ENCODE results near the gene IGF1. TPM values are rescaled to one million over a fixed set of nuclear protein-coding genes. Genes with fewer than 3 reads are reported as not detected.
A peak's percentile ranks its signal among the peaks of the same experiment; 100 is the strongest.

The IGF1 gene
- total RNA-seq, 8 experiments from 2014 or later = 0.14 to 4.7 (median 0.76) TPM; not detected in 1

DNA sequence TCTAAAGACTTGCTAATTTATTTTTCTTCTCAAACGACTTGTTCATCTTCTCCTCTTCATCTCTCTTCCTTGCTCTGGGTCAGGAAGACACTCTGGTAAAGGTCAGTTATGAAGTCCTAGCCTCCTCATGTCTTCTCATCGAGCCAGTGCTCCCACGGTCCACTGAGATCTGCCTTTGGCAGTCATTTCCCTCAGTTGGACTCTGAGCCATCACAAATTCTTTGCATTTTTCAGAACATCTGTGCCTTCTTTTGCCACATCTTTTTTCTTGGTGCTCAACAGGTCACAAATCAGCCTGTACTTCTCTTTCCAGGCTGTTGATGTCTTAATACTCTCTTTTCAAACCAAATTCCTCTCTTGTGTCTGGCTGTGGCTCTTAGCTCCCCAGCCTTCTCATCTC, 49.7 kb downstream of the IGF1 start:
- no peak overlapping the region for H3K27ac ChIP-seq
- ATAC-seq (replicated peaks in 6 of 8) = no peak
- H3K4me3 ChIP-seq = no peak overlapping the region
- no peaks in the 10 kb centered on the region for H3K4me1 ChIP-seq (replicated peaks in 1 of 2)
- in situ Hi-C loops (cut with MboI; ENCODE audit: low pct_unique_long_range_greater_than_20kb in 2 of 9, low sequenced_read_pairs in 9 of 9, unreplicated experiment in 9 of 9) = no loop called here
- WGBS, 10 experiments = 3 to 100% (median 20%) methylated on average over 1 to 3 of the region's 3 CpGs; no CpG with 5 or more reads in 1 of the 10 experiments

DNA sequence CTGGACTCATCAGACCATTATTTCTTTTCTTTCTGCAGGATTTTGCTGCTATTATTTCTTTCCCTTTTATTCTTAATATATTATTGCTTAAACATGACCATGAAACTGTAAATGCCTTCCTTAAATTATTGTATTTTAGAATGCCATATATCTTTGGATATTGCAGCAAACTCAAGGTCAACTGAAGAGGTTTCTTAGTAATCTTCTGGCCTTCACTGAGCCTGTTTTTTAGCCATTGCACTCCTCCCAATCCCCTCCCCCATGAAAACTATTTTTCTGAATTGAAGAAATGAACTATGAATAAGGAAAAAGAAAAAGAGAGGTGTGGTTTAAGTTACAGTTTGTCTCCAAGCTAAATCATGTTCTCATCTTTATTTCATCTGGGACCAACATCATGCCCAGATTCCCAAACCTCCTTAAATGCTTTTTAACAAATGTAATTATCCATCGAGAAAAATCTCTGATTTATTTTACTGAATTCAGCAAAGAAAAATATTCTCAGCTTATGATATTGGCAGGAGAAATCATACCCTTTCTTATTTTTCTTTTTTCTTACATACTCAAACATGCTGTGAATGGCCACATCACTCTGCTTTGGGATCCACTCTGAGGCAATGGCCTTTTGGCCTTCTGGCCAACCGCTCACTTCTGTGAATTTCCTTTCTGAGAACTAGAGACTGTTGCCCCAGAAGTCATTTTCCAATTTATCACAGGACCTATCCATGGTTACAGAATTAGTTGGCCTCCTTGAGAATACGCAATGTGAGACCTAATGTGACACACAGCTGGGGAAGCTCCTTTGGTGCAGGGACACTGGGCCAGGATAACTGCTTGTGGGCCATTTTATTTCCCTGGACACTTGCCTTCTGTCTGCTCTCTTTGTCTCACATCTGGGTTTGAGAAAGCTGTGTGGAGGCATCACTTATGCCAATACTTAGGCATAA, 50.9 kb downstream of the IGF1 start:
- Histone ChIP-seq H3K4me1 (replicated peaks in 1 of 2) (no peaks in the 10 kb centered on the region), H3K27ac (no peak overlapping the region), H3K4me3 (no peak overlapping the region)
- 0 to 100% (median 85%) methylated on average over 1 to 3 of the region's 3 CpGs; no CpG with 5 or more reads in 1 of the 10 experiments for WGBS, 10 experiments
- in situ Hi-C loops (cut with MboI; ENCODE audit: low pct_unique_long_range_greater_than_20kb in 2 of 9, low sequenced_read_pairs in 9 of 9, unreplicated experiment in 9 of 9) = no loop called here
- no peak for ATAC-seq (replicated peaks in 6 of 8)

DNA sequence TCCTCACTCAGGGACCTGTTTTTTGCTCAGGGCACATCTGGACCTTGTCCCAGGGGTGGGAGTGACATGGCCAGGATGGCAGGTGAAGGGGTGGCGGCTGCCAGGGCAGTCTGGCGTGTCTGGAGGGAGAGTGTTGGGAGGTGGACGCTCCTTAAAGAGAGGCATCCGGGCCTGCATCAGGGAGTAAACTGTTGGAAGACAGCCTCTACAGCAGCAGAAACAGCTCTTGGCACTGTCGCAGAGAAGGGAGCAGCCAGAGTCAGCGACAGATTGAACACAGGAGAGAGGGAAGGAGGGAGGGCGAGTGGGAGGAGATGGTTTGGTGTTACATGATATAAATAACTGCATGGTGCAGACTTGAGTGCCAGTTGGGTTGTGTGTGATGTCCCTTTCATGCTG, 52.8 kb downstream of the IGF1 start:
- Histone ChIP-seq H3K4me1 (replicated peaks in 1 of 2) (no peaks in the 10 kb centered on the region), H3K4me3 (no peak overlapping the region), H3K27ac (no peak overlapping the region)
- 11 to 100% (median 43%) methylated on average over 1 to 7 of the region's 7 CpGs; no CpG with 5 or more reads in 4 of the 10 experiments for WGBS, 10 experiments
- in situ Hi-C loops (cut with MboI; ENCODE audit: low pct_unique_long_range_greater_than_20kb in 2 of 9, low sequenced_read_pairs in 9 of 9, unreplicated experiment in 9 of 9) = no loop called here
- ATAC-seq (replicated peaks in 6 of 8) = peak in 3 of 8 experiments; percentile 28 to 65 (median 49)

DNA sequence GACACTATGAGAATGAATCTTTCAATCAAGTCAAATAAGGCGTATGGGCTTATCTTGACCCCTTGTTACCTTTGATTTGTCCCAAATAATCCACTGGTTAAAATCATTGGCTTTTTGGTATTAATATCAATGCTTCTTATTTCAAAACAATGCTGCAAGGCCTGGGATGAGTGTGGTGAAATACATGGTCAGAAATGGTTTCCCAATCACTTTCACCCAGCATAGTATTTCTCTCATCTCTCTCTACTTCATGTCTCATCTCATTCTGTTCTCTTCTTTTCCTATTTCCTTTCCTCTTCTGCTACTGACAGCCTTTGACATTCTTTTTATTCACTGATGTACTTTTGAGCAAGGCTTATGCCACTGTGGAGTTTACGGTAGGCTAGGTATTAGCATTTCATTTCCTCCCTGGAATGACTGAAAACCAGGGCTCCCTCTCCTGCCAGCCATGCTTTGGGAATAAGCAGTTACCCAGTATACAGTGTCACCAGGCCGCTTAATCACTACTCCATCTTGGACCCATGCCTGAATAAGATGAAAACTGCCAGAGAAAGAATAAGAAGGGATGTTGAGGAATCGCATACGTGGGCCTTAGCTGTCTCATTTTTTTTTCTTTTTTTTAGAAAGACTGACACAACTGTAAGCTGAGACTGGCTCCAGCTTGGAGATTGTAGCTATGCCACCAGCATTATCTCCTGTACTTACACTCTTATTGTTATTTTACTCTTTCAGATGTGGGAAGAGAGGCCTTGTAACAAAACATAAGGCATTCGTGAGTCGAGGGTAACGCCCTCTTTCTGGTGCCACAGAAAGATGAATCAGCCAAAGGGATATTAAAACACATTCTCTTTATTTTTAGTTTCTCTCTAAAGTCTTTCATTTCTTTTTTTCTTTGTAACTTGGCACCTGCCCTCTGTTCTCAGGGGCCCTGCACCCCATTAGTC, 53.5 kb downstream of the IGF1 start:
- no peak overlapping the region for H3K4me3 ChIP-seq
- H3K27ac ChIP-seq = no peak overlapping the region
- H3K4me1 ChIP-seq (replicated peaks in 1 of 2) = no peaks in the 10 kb centered on the region
- 10 to 91% (median 51%) methylated on average over 3 to 8 of the region's 8 CpGs; no CpG with 5 or more reads in 1 of the 10 experiments for WGBS, 10 experiments
- in situ Hi-C loops (cut with MboI; ENCODE audit: low pct_unique_long_range_greater_than_20kb in 2 of 9, low sequenced_read_pairs in 9 of 9, unreplicated experiment in 9 of 9) = no loop called here
- ATAC-seq (replicated peaks in 6 of 8) = peak in 4 of 8 experiments; percentile 26 to 83 (median 55)

DNA sequence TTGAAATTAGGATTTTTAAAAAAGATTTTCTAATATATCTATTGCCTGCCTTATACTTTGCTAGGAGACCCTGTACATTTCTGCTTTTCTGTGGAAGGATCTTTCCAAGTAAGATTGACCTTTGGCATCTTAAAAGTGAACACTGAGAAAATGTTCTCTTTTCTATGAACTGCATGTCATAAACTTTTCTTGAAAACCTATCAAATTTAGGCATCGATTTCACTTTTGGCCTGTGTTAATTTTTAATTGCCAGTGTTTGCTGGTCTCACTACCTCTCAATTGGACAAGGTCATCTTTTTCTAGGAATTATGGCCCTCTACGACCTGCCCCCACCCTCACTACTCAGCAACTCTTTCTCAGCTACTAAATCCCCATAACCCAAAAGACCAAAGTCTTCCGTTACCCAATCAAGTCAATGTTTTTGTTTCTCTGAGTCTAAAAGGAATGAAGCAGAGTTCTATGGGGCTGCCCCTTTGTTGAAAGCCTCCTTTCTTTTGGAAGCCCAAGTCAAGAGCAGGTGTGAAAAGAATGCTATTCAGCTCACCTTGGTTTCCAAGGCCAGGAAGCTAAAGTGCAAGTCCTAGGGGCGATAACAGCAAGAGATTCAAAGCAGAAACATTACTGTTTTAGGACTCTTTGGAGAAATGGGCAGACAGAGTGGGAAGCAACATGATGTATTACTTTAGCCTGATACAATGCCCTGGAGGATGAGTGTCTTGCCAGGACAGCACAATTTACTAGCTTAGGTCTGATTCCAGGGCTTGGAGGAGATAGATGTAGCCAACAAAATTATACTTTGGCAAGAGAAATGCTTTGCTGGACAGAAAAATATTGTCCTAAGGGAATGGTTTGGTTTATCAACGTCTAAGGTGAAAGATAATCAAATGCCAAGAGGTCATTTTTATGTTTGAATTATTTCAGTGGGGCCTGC, 55.0 kb downstream of the IGF1 start:
- no peaks in the 10 kb centered on the region for H3K4me1 ChIP-seq (replicated peaks in 1 of 2)
- no peak overlapping the region for H3K4me3 ChIP-seq
- no peak overlapping the region for H3K27ac ChIP-seq
- in situ Hi-C loops (cut with MboI; ENCODE audit: low pct_unique_long_range_greater_than_20kb in 2 of 9, low sequenced_read_pairs in 9 of 9, unreplicated experiment in 9 of 9) = no loop called here
- no peak for ATAC-seq (replicated peaks in 6 of 8)
- WGBS, 10 experiments = 10 to 100% (median 72%) methylated on average over 1 to 5 of the region's 5 CpGs

DNA sequence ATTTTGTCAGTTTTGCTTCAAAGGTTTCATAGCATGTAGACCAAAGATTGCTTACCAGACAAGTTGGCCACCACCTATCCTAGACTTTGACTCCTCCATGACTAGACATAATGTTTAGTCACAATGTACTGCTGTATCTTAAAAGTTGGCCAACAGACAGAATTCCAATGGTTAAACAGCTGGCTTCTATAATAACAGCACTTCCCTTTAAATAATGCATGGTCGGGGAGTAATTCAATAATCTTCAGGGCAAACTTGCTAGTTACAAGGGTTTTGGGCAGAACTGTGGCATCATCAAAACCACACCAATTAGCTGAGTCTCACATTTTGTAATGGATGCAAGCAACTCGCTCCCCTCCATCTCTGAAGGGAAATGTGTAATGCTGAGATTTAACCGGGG, 56.9 kb downstream of the IGF1 start:
- H3K4me1 ChIP-seq (replicated peaks in 1 of 2) = no peaks in the 10 kb centered on the region
- WGBS, 10 experiments = 20 to 100% (median 71%) methylated on average over 1 to 2 of the region's 3 CpGs; no CpG with 5 or more reads in 1 of the 10 experiments
- ATAC-seq (replicated peaks in 6 of 8) = no peak
- no peak overlapping the region for H3K4me3 ChIP-seq
- in situ Hi-C loops (cut with MboI; ENCODE audit: low pct_unique_long_range_greater_than_20kb in 2 of 9, low sequenced_read_pairs in 9 of 9, unreplicated experiment in 9 of 9) = no loop called here
- H3K27ac ChIP-seq = no peak overlapping the region

DNA sequence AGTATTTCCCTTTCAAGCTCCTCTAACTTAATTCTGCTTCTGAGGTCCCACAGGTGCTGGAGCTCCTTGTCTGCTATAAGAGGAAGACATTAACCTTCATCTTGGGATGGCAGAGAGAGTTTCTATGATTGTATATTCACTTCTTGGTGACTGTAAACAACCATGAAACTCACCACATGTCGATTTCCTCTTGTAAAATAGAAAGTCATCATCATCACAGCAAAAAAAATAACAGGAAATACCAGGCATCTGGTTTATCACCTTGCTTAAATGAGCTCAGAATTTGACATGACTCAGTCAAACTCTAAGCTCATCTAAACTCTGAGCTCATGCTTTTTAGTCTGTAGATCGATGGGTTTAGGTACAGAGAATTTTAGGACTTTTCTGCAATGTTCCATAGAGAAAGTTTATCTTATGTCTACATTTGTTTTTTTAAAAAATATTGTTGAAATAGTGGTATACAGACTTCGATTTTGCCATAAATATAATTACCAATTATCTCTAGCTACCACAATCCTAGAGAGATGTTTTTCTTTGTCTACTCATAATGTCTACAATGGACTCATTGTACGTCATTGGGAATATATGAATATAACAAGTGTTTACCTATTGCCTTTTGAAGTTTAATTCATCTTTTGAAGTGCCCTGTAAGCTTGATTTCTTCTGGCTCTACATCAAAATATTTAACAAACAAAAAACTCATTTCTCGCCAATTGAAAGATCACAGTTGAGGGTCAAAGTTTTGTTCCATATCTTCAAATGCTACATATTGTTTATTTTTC, 58.4 kb downstream of the IGF1 start:
- Histone ChIP-seq H3K27ac (no peak overlapping the region), H3K4me1 (replicated peaks in 1 of 2) (no peaks in the 10 kb centered on the region), H3K4me3 (no peak overlapping the region)
- no peak for ATAC-seq (replicated peaks in 6 of 8)
- 30 to 83% (median 61%) methylated on average over 2 to 5 of the region's 5 CpGs for WGBS, 10 experiments
- in situ Hi-C loops (cut with MboI; ENCODE audit: low pct_unique_long_range_greater_than_20kb in 2 of 9, low sequenced_read_pairs in 9 of 9, unreplicated experiment in 9 of 9) = no loop called here

DNA sequence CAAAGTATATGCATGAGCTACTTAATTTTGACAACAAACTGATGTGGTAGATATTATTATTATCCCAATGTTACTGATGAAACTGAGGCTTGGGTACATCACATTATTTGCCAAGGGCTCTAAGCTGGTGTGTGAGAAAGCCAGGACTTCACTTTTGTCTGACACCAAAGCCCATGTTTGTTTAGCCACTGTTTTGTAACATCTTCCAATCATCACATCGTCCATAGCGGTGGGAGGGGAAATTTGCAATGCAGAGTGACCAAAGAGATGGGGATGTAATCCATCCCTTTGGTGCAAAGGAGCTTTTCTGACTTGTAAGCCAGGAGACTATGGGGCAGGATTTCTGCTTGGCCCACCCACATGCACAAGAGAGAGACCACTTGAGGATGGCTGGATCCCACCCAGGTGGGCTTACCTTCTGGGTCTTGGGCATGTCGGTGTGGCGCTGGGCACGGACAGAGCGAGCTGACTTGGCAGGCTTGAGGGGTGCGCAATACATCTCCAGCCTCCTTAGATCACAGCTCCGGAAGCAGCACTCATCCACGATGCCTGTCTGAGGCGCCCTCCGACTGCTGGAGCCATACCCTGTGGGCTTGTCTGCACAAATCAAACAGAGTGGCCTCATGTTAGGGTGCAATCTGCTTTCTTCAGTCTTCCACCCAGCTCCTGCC, 61.1 kb downstream of the IGF1 start:
- Histone ChIP-seq H3K4me3 (no peak overlapping the region), H3K4me1 (replicated peaks in 1 of 2) (no peaks in the 10 kb centered on the region), H3K27ac (no peak overlapping the region)
- ATAC-seq (replicated peaks in 6 of 8) = no peak
- WGBS, 10 experiments = 65 to 97% (median 83%) methylated on average over 1 to 11 of the region's 11 CpGs; no CpG with 5 or more reads in 5 of the 10 experiments
- in situ Hi-C loops (cut with MboI; ENCODE audit: low pct_unique_long_range_greater_than_20kb in 2 of 9, low sequenced_read_pairs in 9 of 9, unreplicated experiment in 9 of 9) = no loop called here

DNA sequence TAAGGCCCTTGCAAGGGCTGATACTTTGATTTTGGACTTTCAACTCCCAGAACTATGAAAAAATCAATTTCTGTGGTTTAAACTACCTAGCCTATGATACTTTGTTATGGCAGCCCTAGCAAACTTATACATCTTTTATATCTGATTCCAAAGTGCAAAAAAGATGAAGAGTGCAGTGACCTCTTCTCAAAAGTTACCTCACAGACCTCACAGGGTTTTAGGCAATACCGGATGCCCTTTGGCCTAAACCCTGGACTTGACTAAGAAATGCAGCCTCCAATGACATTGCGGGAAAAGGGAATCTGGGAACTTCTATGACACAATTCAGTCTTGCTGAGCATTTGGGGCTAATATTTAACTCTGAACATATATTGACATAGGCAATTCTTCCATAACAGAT, 63.3 kb downstream of the IGF1 start:
- H3K27ac ChIP-seq = no peak overlapping the region
- H3K4me1 ChIP-seq (replicated peaks in 1 of 2) = no peaks in the 10 kb centered on the region
- no peak for ATAC-seq (replicated peaks in 6 of 8)
- 33 to 100% (median 100%) methylated on average over 1 to 2 of the region's 2 CpGs; no CpG with 5 or more reads in 1 of the 10 experiments for WGBS, 10 experiments
- in situ Hi-C loops (cut with MboI; ENCODE audit: low pct_unique_long_range_greater_than_20kb in 2 of 9, low sequenced_read_pairs in 9 of 9, unreplicated experiment in 9 of 9) = no loop called here
- H3K4me3 ChIP-seq = no peak overlapping the region

DNA sequence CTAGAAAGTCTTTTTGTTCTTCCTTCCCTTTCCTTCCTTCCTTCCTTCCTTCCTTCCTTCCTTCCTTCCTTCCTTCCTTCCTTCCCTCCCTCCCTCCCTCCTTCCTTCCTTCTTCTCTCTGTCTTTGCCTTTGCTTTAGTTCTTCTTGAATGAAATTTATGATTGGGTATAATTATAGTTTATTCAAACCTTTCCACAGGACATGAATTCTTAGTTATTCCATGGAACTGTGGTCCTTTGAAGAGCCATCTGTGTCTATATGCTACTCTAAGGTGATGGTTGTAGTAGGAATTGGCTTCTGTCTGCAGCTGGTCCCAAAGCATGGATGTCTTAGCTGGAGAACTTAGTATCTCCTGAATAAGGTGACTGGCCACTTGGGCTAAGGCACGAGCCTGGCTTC, 64.8 kb downstream of the IGF1 start:
- in situ Hi-C loops (cut with MboI; ENCODE audit: low pct_unique_long_range_greater_than_20kb in 2 of 9, low sequenced_read_pairs in 9 of 9, unreplicated experiment in 9 of 9) = no loop called here
- 13 to 83% (median 15%) methylated on average over 1 of the region's 1 CpG; no CpG with 5 or more reads in 6 of the 10 experiments for WGBS, 10 experiments
- Histone ChIP-seq H3K4me1 (replicated peaks in 1 of 2) (no peaks in the 10 kb centered on the region), H3K27ac (no peak overlapping the region), H3K4me3 (no peak overlapping the region)
- ATAC-seq (replicated peaks in 6 of 8) = no peak

DNA sequence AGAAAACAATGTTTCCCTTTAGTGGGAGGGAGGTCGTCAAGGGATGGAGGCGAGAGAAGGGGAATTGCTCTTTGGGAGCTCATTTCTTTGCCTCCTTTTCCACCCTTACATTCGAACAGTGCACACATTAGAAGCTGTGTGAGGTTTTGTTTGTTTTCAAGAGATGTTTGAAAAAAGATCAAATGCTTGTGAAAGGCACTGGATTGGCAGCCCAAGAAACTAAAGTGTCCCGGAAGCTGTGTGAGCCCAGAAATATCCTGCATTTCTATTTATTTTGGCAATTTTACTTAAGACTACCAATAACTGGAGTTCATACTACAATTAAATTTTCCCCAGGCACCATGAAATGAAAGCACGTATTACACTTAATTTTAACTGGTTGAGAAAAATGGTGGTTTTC, 67.0 kb downstream of the IGF1 start:
- in situ Hi-C loops (cut with MboI; ENCODE audit: low pct_unique_long_range_greater_than_20kb in 2 of 9, low sequenced_read_pairs in 9 of 9, unreplicated experiment in 9 of 9) = no loop called here
- Histone ChIP-seq H3K27ac (no peak overlapping the region), H3K4me3 (no peak overlapping the region), H3K4me1 (replicated peaks in 1 of 2) (no peaks in the 10 kb centered on the region)
- ATAC-seq (replicated peaks in 6 of 8) = no peak
- 50 to 81% (median 68%) methylated on average over 1 to 5 of the region's 5 CpGs for WGBS, 10 experiments

Measured in motor neuron (in vitro differentiated cells).